SK-N-SH (cell line): Measurements from ENCODE around the gene PTPN12.

ENCODE experiments used
- ELF1 ChIP-seq: IDR thresholded peaks from 2 replicates; pipeline ENCODE4 v1.4.0; 2012
- EP300 ChIP-seq, 2 experiments: IDR thresholded peaks; 2 replicates each; pipeline versions ENCODE4 v1.4.0 to v1.6.1; 2012; ENCODE audit warnings: borderline replicate concordance in 1 of 2, low read depth in 1 of 2, low read length in 1 of 2
- POLR2AphosphoS5 ChIP-seq: IDR thresholded peaks from 2 replicates; pipeline ENCODE4 v1.6.1; 2012; ENCODE audit warnings: low read depth, low read length
- RAD21 ChIP-seq: IDR thresholded peaks from 2 replicates; pipeline ENCODE4 v1.6.1; 2012; ENCODE audit warnings: mild to moderate bottlenecking, low read length
- TCF12 ChIP-seq: IDR thresholded peaks from 2 replicates; pipeline ENCODE4 v1.4.0; 2012
- YY1 ChIP-seq: IDR thresholded peaks from 2 replicates; pipeline ENCODE4 v1.4.0; 2012; ENCODE audit warnings: low read depth, mild to moderate bottlenecking
- TF ChIP-seq, protein P1 (sequence below): fragments of 200-600 bp; sonication (generic); IDR thresholded peaks from 2 replicates; pipeline ENCODE4 v1.6.1; 2017; ENCODE audit warnings: antibody characterized with exemption, mild to moderate bottlenecking, moderate library complexity
- TF ChIP-seq, protein P2 (sequence below): IDR thresholded peaks from 2 replicates; pipeline ENCODE4 v1.4.0; 2012; ENCODE audit warnings: low read depth
- TF ChIP-seq, protein P3 (sequence below): IDR thresholded peaks from 2 replicates; pipeline ENCODE4 v1.4.0; 2012; ENCODE audit warnings: low read depth, borderline replicate concordance
- TF ChIP-seq, protein P4 (sequence below): IDR thresholded peaks from 2 replicates; pipeline ENCODE4 v1.4.0; 2012; ENCODE audit warnings: low read depth, borderline replicate concordance

DNA sequence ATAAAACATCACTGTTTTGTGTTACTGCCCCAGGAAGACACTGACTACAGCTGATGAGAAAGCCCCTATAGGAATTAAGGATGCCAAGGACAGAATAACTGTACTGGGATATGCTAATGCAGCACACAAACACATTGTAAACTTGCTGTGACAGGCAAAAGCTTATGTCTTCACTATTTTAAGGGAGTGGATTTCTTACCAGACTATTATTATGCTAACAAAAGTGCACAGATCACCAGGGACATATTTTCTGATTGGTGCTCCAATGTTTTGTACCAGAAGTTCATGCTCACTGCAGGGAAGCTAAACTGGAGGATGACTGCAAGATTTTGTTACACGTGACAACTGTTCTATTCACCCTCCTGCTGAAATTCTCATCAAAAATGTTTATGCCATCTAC is 48.1 kb upstream of the PTPN12 start:
- TF ChIP-seq, protein P1, sequence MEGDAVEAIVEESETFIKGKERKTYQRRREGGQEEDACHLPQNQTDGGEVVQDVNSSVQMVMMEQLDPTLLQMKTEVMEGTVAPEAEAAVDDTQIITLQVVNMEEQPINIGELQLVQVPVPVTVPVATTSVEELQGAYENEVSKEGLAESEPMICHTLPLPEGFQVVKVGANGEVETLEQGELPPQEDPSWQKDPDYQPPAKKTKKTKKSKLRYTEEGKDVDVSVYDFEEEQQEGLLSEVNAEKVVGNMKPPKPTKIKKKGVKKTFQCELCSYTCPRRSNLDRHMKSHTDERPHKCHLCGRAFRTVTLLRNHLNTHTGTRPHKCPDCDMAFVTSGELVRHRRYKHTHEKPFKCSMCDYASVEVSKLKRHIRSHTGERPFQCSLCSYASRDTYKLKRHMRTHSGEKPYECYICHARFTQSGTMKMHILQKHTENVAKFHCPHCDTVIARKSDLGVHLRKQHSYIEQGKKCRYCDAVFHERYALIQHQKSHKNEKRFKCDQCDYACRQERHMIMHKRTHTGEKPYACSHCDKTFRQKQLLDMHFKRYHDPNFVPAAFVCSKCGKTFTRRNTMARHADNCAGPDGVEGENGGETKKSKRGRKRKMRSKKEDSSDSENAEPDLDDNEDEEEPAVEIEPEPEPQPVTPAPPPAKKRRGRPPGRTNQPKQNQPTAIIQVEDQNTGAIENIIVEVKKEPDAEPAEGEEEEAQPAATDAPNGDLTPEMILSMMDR = no peak
- TF ChIP-seq EP300 (IDR thresholded peaks at IDR 0.05; ENCODE audit: borderline replicate concordance in 1 of 2, low read depth in 1 of 2, low read length in 1 of 2) = no peak
- TF ChIP-seq, protein P2, sequence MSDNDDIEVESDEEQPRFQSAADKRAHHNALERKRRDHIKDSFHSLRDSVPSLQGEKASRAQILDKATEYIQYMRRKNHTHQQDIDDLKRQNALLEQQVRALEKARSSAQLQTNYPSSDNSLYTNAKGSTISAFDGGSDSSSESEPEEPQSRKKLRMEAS = no peak
- TF ChIP-seq POLR2AphosphoS5 = no peak
- TF ChIP-seq TCF12 = no peak
- TF ChIP-seq, protein P3, sequence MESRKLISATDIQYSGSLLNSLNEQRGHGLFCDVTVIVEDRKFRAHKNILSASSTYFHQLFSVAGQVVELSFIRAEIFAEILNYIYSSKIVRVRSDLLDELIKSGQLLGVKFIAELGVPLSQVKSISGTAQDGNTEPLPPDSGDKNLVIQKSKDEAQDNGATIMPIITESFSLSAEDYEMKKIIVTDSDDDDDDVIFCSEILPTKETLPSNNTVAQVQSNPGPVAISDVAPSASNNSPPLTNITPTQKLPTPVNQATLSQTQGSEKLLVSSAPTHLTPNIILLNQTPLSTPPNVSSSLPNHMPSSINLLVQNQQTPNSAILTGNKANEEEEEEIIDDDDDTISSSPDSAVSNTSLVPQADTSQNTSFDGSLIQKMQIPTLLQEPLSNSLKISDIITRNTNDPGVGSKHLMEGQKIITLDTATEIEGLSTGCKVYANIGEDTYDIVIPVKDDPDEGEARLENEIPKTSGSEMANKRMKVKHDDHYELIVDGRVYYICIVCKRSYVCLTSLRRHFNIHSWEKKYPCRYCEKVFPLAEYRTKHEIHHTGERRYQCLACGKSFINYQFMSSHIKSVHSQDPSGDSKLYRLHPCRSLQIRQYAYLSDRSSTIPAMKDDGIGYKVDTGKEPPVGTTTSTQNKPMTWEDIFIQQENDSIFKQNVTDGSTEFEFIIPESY = no peak
- TF ChIP-seq, protein P4, sequence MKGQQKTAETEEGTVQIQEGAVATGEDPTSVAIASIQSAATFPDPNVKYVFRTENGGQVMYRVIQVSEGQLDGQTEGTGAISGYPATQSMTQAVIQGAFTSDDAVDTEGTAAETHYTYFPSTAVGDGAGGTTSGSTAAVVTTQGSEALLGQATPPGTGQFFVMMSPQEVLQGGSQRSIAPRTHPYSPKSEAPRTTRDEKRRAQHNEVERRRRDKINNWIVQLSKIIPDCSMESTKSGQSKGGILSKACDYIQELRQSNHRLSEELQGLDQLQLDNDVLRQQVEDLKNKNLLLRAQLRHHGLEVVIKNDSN = no peak
- no peak for TF ChIP-seq ELF1
- no peak for TF ChIP-seq RAD21
- no peak for TF ChIP-seq YY1
